Endothelial cell of hepatic sinusoid (primary cell): ENCODE results near the gene PPIL1.

Experiments used
- in situ Hi-C: cut with HindIII; loops from 2 replicates; pipeline ENCODE4 v1.10.0; 2017; ENCODE audit warnings: low sequenced_read_pairs

PPIL1 gene

GRCh38 chr6:36857325-36857724 is 17.3 kb downstream of the PPIL1 start:
- in situ Hi-C loops, result no loop called here

DNA sequence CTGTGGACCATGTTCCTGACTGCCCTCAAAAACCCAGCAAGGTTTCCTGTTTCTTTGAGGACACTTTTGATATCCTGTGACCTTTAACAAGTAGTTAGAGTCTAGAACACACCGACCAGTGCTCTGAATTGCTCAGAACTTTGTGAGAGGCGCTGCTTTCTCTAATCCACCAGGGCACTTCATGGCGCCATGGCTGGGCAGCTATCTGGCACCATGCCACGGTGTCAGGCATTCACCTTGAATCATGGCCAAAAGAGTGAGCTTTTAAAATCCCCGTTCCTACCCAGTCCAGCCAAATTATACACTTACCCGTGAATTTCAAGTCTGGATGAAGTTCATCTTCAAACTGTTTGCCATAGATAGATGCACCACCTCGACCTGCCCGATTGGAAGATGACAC is 18.3 kb downstream of the PPIL1 start:
- in situ Hi-C loops, result no loop called here

DNA sequence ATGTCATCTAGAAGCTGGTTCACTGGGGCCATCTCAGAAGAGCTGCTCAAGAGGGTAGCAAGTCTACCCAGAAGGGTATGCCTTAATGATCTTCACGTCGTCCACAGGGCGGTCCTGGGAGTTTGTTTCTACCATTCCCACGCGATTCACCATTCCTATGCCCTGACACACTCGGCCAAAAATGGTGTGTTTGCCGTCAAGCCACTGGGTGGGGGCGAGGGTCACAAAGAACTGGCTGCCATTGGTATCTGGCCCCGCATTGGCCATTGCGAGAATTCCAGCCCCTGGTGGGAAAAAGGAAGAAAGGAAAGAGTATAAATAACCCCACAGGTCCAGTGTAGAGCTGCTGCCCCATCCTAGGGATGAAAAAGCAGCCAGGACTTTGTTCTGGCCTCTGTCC is 18.9 kb downstream of the PPIL1 start:
- in situ Hi-C loops, result no loop called here

DNA sequence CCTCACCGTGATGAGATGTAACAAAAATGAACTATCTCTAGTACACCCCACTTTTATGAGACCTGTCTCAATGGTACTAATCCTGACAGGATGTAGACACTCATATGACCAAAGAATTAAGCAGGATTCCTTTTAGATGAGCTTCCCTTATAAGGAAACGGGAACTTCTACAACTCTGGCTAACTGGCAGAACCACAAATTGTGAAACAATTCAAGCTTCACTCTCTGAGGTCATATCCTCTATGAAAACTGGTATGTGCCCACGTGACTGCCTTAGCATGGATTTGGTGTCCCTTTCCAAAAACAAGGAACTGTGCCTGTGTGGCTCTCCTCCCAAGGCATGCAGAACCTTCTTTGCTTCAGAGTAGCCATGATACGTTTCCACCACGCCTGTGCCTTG is 21.3 kb downstream of the PPIL1 start:
- in situ Hi-C loops, result loop anchor here (5.0 kb wide), 1 partner anchor 41 kb away; no protein-coding TSS in a partner anchor

DNA sequence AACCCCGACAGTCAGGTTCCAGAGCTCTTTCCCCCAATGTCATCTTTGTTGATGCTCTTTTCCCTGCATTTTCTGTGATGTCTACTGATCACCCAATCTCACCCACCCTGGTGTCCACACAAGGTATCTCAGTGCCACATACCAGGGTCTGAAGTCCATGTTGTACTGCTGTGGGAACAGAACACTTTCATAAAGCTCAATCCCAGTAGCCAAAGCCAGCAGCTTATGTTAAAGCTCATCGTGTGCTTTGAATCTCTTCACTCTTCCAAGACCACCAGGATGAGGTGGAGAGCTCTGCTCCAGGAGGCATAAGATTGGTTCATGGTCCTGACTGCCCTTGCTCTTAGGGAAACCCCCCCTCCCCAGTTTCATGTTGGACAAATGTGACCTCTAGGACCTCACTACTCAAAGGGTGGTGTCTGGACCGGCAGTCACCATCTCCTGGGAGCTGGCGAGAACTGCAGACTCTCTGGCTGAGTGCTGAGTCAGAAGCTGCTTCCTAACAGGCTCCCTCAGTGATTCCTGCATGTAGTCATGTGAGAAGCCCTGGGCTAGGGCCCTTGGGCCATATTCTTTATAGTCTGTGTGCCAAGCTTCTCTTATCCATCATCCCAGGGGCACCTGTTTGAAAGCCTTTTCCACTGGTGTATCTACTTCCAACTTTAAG is 22.0 kb downstream of the PPIL1 start:
- in situ Hi-C loops, result loop anchor here (5.0 kb wide), 1 partner anchor 40 kb away; no protein-coding TSS in a partner anchor

- in situ Hi-C loops, result loop anchor here (5.0 kb wide), 1 partner anchor 39 kb away; no protein-coding TSS in a partner anchor
Observed at GRCh38 chr6:36851626-36852025, 23.0 kb downstream of the PPIL1 start.

DNA sequence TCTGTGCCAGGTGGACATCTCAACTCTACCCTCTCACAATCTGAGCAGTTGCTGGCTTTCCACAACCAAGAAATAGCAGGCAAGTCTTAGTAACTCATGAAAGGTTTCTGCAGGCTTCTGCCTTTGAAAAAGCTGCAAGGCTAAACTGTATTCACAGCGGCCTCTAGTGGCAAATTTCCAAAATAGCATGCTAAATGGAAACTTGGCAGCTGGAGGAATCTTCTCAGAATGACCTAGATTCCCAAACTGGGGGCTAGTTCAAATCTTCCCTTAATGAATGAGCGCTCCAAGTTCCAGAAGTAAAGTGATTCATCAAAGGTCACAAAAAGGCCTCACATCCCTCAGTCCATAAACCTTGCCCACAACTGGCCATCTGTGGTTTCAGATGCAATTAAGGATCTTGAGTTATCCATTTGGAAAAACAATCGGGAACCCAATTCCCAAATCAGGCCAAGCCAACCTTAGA is 23.4 kb downstream of the PPIL1 start:
- in situ Hi-C loops, result loop anchor here (5.0 kb wide), 1 partner anchor 39 kb away; no protein-coding TSS in a partner anchor

DNA sequence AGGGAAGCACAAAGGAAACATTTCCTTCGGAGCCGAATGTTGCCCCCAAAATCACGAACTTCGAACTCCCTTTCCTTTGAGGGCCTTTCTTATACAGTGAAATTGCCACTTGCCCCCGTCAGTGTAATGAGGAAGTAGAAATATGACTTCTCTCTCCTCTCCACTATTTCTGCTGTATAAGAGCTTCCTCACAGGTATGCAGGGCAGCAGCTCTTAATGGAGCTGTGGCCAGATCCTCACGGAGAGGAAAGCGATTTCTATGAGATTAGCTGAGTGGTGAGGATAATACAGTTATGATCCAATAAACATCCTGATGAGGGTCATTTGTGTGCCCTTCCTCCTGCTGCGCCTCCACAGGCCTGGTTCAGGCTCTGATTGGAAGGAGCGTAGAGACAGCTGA is 24.6 kb downstream of the PPIL1 start:
- in situ Hi-C loops, result loop anchor here (5.0 kb wide), 1 partner anchor 38 kb away; no protein-coding TSS in a partner anchor

- in situ Hi-C loops, result loop anchor here (5.0 kb wide), 1 partner anchor 82 kb away; no protein-coding TSS in a partner anchor
Observed at GRCh38 chr6:36848658-36849441, 25.8 kb downstream of the PPIL1 start.

GRCh38 chr6:36847991-36848390 is 26.6 kb downstream of the PPIL1 start:
- in situ Hi-C loops, result loop anchor here (5.0 kb wide), 1 partner anchor 81 kb away; no protein-coding TSS in a partner anchor

GRCh38 chr6:36847152-36847551 is 27.5 kb downstream of the PPIL1 start:
- in situ Hi-C loops, result loop anchor here (5.0 kb wide), 1 partner anchor 80 kb away; no protein-coding TSS in a partner anchor

DNA sequence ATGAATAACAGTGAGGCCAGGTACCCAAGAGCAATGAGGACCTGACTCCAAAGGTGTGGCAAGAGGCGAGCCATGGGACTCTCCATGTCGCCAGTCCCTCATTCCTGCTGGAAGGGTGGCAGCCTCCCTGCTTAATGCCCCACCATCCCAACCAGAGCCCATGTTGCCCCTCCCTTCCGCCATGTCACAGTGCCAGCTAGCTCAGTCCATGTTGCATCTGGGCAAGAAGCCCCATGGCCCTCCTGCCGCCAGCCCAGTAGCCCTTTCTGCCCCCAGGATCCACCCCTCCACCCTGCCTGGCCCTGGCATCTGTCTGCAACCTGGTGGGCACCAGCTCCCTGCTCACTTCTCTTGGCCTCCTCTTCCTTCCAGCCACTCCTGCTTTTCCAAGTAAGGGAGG is 29.4 kb downstream of the PPIL1 start:
- in situ Hi-C loops, result loop anchor here (5.0 kb wide), 1 partner anchor 78 kb away; no protein-coding TSS in a partner anchor

- in situ Hi-C loops, result loop anchor here (5.0 kb wide), 1 partner anchor 77 kb away; no protein-coding TSS in a partner anchor
Observed at GRCh38 chr6:36844232-36845170, 30.1 kb downstream of the PPIL1 start.

DNA sequence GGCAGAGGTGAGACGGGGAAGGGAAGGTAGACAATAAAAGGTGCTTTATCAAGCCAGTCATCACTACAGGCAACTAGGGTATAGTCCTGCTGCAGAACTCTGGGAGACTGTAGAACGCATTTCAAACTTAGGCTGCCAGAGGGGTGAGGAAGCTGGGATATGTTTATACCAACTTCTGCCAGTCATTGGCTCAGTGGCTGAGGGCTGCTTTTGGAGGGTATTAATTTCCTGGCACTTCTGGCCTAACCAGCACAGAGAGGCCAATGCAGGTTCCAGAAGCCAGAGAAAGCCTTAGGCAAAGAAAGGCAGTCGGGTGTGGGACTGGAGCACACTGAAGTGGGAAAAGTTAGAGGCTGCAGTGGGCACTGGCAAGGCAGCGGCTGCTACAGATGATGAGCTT is 31.4 kb downstream of the PPIL1 start:
- in situ Hi-C loops, result no loop called here

- in situ Hi-C loops, result no loop called here
Observed at GRCh38 chr6:36841756-36842155, 32.8 kb downstream of the PPIL1 start.

- in situ Hi-C loops, result no loop called here
Observed at GRCh38 chr6:36840432-36841403, 33.9 kb downstream of the PPIL1 start.

GRCh38 chr6:36839749-36840431 is 34.7 kb downstream of the PPIL1 start:
- in situ Hi-C loops, result no loop called here

DNA sequence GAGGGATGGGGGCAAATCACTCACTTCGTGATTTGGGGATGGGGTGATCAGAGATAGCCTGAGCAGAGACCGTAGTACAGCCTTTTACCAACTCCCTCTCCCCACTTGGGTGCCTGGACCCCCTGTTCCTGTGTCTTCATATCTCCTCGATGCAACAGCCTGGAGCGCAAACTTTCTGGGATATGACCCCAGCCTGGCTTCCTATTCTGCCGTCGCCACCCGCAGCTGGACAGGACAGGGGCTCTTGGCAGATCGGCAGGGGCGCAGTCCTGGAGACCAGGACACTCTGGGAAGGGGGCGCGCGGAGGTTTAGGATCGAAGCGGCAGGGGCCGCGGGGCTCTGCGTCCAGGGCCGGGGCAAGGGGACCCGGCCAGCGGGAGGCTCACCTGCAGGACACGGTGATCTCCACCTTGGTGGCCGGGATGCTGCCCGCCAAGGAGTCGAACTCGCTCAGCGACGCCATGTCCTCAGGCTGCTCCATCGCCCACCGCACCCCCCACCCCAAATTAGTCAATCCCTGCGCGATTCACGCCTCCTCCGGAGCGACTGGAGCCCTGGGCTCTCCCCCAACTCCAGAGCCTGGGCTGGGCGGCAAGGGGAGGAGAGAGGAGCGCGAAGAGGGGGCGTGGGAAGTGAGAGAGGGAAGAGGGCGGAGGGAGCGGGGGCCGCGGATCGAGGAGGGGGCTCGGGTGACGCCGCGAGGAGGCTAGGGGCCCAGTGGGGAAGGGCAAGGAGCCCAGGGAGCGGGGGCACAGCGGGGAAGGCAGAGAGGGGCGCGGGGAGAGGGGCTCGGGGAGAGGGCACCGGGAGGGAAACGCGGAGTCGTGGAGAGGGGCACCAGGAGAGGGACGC is 35.5 kb downstream of the PPIL1 start, which contains the start of gene CPNE5:
TSS of gene CPNE5 (minus strand) at position 549 of the 853 bp plus-strand sequence. CDS start at position 482, 67 bp downstream.
- in situ Hi-C loops, result no loop called here
